Hematopoietic multipotent progenitor cell treated with erythropoietin and hydrocortisone succinate and interleukin-3 and kit ligand, for 6 days (in vitro differentiated cells): Measurements from ENCODE around the gene PDE4D.
"Not testable (repeated sequence)": the region's sequence is repeated elsewhere in the genome, so short reads cannot be mapped to it uniquely, and the experiment has no call there.

Experiments
- DNase-seq: peaks from one replicate; pipeline ENCODE4 v3.0.0-alpha.2; 2015

PDE4D gene

GRCh38 chr5:59092758-59093157, 800.8 kb downstream of the PDE4D start:
- DNase-seq, result no peak

GRCh38 chr5:59091965-59092364, 801.6 kb downstream of the PDE4D start:
- no peak for DNase-seq

- no peak for DNase-seq
Observed at GRCh38 chr5:59090323-59090722, 803.2 kb downstream of the PDE4D start.

- DNase-seq, result no peak
Observed at GRCh38 chr5:59089767-59090166, 803.8 kb downstream of the PDE4D start.

GRCh38 chr5:59088546-59088945, 805.0 kb downstream of the PDE4D start:
- DNase-seq, result no peak

- no peak for DNase-seq
Observed at GRCh38 chr5:59086024-59086423, 807.5 kb downstream of the PDE4D start.

- no peak for DNase-seq
Observed at GRCh38 chr5:59081693-59082092, 811.8 kb downstream of the PDE4D start.

- no peak for DNase-seq
Observed at GRCh38 chr5:59079622-59080620, 813.6 kb downstream of the PDE4D start.

- DNase-seq, result no peak
Observed at GRCh38 chr5:59071755-59072549, 821.6 kb downstream of the PDE4D start.

GRCh38 chr5:59069438-59070079, 824.0 kb downstream of the PDE4D start:
- no peak for DNase-seq

- no peak for DNase-seq
Observed at GRCh38 chr5:59067956-59068656, 825.4 kb downstream of the PDE4D start.

- no peak for DNase-seq
Observed at GRCh38 chr5:59066367-59067163, 827.0 kb downstream of the PDE4D start.

GRCh38 chr5:59065554-59065953, 828.0 kb downstream of the PDE4D start:
- no peak for DNase-seq

- DNase-seq, result no peak
Observed at GRCh38 chr5:59064293-59064692, 829.2 kb downstream of the PDE4D start.

GRCh38 chr5:59062986-59063683, 830.4 kb downstream of the PDE4D start:
- DNase-seq, result no peak

GRCh38 chr5:59061377-59061776, 832.1 kb downstream of the PDE4D start:
- no peak for DNase-seq

- DNase-seq, result no peak
Observed at GRCh38 chr5:59058969-59059687, 834.4 kb downstream of the PDE4D start.

GRCh38 chr5:59058237-59058636, 835.3 kb downstream of the PDE4D start:
- DNase-seq, result no peak

- not testable (repeated sequence) for DNase-seq
Observed at GRCh38 chr5:59056599-59056998, 836.9 kb downstream of the PDE4D start.

- no peak for DNase-seq
Observed at GRCh38 chr5:59055745-59056448, 837.6 kb downstream of the PDE4D start.
